Testis (tissue), 3 donors: ENCODE results near the gene PTPN6. TPM values are rescaled to one million over a fixed set of nuclear protein-coding genes. Genes with fewer than 3 reads are reported as not detected.

Source experiments
- DNase-seq: peaks from one replicate; pipeline ENCODE4 v3.0.0-alpha.2; 2019
- H3K27ac ChIP-seq, 2 donors: fragments of 200-600 bp; sonication (generic); one replicate each; pipeline ENCODE4 v1.5.1; 2019
- H3K27me3 ChIP-seq: fragments of 200-600 bp; sonication (generic); one replicate; pipeline ENCODE4 v1.5.1; 2019
- H3K36me3 ChIP-seq: fragments of 200-600 bp; sonication (generic); one replicate; pipeline ENCODE4 v1.5.1; 2017; ENCODE audit warnings: low read depth; ENCODE audit errors: missing control alignments
- H3K4me1 ChIP-seq: fragments of 200-600 bp; sonication (generic); one replicate; pipeline ENCODE4 v1.5.1; 2019
- H3K4me3 ChIP-seq, 2 donors: fragments of 200-600 bp; sonication (generic); one replicate each; pipeline ENCODE4 v1.5.1; 2017 to 2019
- H3K9me3 ChIP-seq: fragments of 200-600 bp; sonication (generic); one replicate; pipeline ENCODE4 v1.5.1; 2017
- CTCF ChIP-seq, 3 experiments: fragments of 450-650 bp in 2 of 3; fragments of 200-600 bp in 1 of 3; sonication (generic) in 1 of 3; IDR thresholded peaks; one replicate each; pipeline ENCODE4 v1.5.1; 2016 to 2019; ENCODE audit warnings: antibody characterized with exemption in 3 of 3, mild to moderate bottlenecking in 2 of 3, moderate library complexity in 1 of 3
- POLR2A ChIP-seq: fragments of 450-650 bp; IDR thresholded peaks from one replicate; pipeline ENCODE4 v1.6.1; 2017; ENCODE audit warnings: antibody characterized with exemption, mild to moderate bottlenecking, moderate library complexity
- WGBS, 2 donors: methylation state at CpG; one replicate each; pipeline ENCODE4 v1.1.5; 2018; 5-methylcytosine and 5-hydroxymethylcytosine counted together
- intact Hi-C: fragments of 100-400 bp; cut with DNase I; formaldehyde crosslinking; loops from one replicate; pipeline ENCODE4 v1.15.1; 2023; ENCODE audit warnings: low total_unique reads
- polyA plus RNA-seq: library from polyadenylated mRNA; stranded (reverse); fragments of 350-450 nt; fragmentation: Illumina TruSeq; extraction: RNeasy Lipid Tissue Mini Kit (QIAGEN cat#74804); gene quantifications from one replicate; pipeline ENCODE4 v1.2.3, GENCODE V29; 2014; ENCODE audit warnings: low read depth, low replicate concordance; ENCODE audit not compliant: insufficient read depth
- total RNA-seq, 2 donors: library from RNA; depleted of rRNA; stranded (reverse); fragments of >200 nt; gene quantifications; one replicate each; pipeline ENCODE4 v1.2.3, GENCODE V29; 2016

Gene PTPN6
- total and polyA plus RNA-seq, 3 donors from 2014 or later = 3.7 to 19.1 (median 9.1) TPM

- whole genome bisulfite sequencing, 2 donors = 83 to 85% methylated on average over 25 to 32 of the region's 32 CpGs
- TF ChIP-seq POLR2A (no peak), CTCF (IDR thresholded peaks at IDR 0.05) (no peak)
- H3K4me3 ChIP-seq = no peak overlapping the region
- intact Hi-C loops = no loop called here
- peaks cover 22% of the 10 kb centered on the region for H3K4me1 ChIP-seq
- no peak for DNase-seq
- H3K9me3 ChIP-seq = no peaks in the 10 kb centered on the region
- H3K36me3 ChIP-seq = no peaks in the 10 kb centered on the region
- H3K27ac ChIP-seq = peak overlapping the region in 1 of 2 donors; percentile 68
- H3K27me3 ChIP-seq = no peaks in the 10 kb centered on the region
Observed at GRCh38 chr12:6963016-6963731, 12.0 kb downstream of the PTPN6 start.

- Histone ChIP-seq H3K36me3 (no peaks in the 10 kb centered on the region), H3K4me1 (peaks cover 26% of the 10 kb centered on the region), H3K9me3 (no peaks in the 10 kb centered on the region), H3K4me3 (no peak overlapping the region), H3K27ac (peak overlapping the region in 1 of 2 donors; percentile 79), H3K27me3 (no peaks in the 10 kb centered on the region)
- DNase-seq = no peak
- TF ChIP-seq POLR2A (no peak), CTCF (IDR thresholded peaks at IDR 0.05) (no peak)
- intact Hi-C loops = no loop called here
- WGBS, 2 donors = 72 to 86% methylated on average over 6 to 17 of the region's 17 CpGs
Observed at GRCh38 chr12:6963791-6964413, 12.7 kb downstream of the PTPN6 start.

GRCh38 chr12:6964605-6965025, 13.5 kb downstream of the PTPN6 start:
- TF ChIP-seq CTCF (IDR thresholded peaks at IDR 0.05) = no peak
- TF ChIP-seq POLR2A = no peak
- Histone ChIP-seq H3K27me3 (no peaks in the 10 kb centered on the region), H3K4me3 (no peak overlapping the region), H3K9me3 (no peaks in the 10 kb centered on the region), H3K27ac (peak overlapping the region in 1 of 2 donors; percentile 79), H3K36me3 (no peaks in the 10 kb centered on the region), H3K4me1 (peaks cover 33% of the 10 kb centered on the region)
- DNase-seq = no peak
- WGBS, 2 donors = 63 to 75% methylated on average over 5 to 8 of the region's 8 CpGs
- intact Hi-C loops = no loop called here

- Histone ChIP-seq H3K27me3 (no peaks in the 10 kb centered on the region), H3K27ac (peak overlapping the region in 1 of 2 donors; percentile 79), H3K4me1 (peaks cover 34% of the 10 kb centered on the region), H3K9me3 (no peaks in the 10 kb centered on the region), H3K4me3 (no peak overlapping the region), H3K36me3 (no peaks in the 10 kb centered on the region)
- TF ChIP-seq CTCF (IDR thresholded peaks at IDR 0.05) (peak; percentile 83 to 92 (median 88)), POLR2A (no peak)
- intact Hi-C loops = no loop called here
- WGBS, 2 donors = 34 to 57% methylated on average over 11 to 12 of the region's 12 CpGs
- peak; percentile 85 for DNase-seq
Observed at GRCh38 chr12:6965026-6965661, 14.0 kb downstream of the PTPN6 start.
